ENCODE data around the gene ITM2B. TPM values are rescaled to one million over a fixed set of nuclear protein-coding genes. Genes with fewer than 3 reads are reported as not detected.

The ITM2B gene
- total RNA-seq, 1 experiment from 2014 or later = 232 TPM

- no peak for DNase-seq (ENCODE audit: low read depth)
These were observed 25.4 kb downstream of the ITM2B start for GRCh38 chr13:48258430-48258829.

DNA sequence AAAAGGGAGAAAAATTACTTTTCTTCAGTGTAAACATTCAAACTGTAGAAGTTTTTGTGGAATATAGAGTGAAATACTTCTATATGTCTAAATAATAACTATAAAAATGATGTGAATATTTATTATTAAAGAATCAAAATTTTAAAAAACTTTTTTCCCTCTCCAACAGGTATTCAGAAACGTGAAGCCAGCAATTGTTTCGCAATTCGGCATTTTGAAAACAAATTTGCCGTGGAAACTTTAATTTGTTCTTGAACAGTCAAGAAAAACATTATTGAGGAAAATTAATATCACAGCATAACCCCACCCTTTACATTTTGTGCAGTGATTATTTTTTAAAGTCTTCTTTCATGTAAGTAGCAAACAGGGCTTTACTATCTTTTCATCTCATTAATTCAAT is 28.0 kb downstream of the ITM2B start:
- no peak for DNase-seq (ENCODE audit: low read depth)

DNA sequence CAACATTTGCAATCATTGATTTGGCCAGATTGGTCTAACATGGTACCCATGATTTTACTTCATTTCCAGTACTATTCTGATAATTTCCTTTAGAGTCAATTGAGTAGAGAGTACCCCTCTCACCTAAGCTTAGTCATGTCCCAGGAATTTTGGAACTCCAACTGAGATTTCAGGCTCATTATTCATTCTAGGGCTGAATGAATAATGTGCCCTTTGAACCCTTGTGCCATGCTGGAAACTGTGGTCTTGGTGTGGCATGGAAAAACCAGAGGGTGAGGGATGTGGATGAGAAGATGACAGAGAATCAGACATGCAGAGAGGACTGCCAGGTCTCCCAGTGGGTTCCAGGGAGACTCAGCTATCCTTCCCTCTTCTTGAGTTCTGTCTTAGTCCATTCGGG is 30.2 kb downstream of the ITM2B start:
- peak; percentile 3 for DNase-seq (ENCODE audit: low read depth)

DNA sequence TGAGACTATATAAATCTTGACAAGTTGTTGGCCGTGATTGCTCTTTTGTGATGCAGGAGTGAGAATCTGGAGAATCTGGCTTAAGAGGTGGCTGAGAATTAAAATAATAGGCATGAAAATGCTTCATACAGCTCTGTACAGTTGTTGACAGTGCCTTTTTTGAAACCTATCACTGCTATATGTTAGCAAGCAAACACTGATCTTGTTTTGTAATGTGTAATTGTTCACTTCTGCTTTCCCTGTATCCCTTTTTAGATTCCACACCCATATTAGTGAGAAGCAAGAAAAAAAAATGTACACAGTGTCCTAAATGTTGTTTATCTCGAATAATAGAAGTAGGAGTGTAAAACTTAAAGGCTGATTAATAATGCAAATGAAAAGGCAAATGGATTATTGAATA is 31.1 kb downstream of the ITM2B start:
- DNase-seq (ENCODE audit: low read depth) = no peak

DNA sequence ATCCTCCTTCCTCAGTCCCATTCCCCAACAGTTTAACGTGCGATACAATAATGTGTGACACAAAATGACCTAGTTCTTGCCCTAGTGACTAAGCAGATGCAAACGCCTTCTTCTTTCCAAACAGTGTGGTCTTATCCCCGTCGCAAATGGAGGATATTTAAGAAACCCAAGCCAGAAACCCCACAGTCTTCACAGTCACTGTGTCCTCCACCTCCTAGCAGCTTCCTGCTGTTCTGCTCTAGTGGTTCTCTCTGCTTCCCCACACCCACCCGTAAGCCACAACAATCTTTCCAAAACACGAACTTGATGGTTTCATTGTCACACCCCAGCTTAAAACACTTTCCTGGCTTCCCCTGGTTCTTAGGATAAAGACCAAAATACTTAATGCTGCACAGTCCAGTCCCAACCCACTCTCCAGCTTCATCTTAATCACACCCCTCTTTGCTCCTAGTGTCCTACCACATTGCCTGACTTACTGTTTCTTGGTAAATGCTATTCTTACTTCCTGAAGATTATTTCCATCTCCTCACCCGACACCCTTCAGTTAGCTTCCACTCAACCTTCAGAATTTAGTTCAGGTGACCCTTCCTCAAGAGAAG is 32.3 kb downstream of the ITM2B start:
- no peak for DNase-seq (ENCODE audit: low read depth)

GRCh38 chr13:48266150-48266549 is 33.1 kb downstream of the ITM2B start:
- no peak for DNase-seq (ENCODE audit: low read depth)

DNA sequence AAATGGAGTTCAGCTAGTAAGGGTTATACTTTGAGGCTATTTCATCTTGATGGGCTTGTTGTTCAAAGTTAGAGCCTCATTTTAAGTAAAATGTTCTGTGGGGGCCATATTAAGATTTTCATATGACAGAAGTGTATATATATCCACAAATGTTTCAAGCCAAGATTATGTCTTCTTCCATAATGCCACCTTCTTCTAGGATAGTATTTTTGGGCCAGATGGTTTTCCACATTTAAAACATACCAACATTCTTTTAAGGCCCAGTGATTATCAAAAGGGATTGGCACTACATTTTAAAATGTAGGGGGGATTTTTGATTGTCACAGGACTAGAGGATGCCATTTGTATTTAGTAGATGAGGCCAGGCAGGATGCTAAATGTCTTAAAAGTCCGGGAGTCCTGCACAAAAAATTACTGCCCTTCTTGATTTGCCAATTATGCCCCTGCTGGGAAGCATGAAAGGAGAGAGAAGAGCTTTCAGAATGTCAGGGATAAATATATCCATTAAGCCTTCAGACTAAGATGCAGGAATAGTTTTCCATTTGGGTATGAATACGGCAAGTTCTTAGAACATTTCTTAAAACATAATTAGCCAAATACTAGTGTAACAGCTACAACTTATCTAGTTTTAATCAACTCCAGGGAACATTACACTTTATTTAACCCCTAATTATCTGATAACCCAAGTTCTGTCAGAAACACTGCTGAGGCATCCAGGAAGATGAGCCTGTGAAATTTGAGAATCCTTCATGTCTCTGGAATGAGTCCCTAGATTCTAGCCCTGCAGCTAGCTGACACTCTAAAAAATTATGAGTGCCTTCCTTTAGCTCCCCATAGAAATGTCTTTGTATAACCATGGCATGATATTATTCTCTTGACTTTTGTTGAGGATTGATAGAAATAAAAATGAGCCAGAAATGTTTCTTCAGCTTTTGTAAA is 34.0 kb downstream of the ITM2B start:
- peak; percentile 5 for DNase-seq (ENCODE audit: low read depth)

DNA sequence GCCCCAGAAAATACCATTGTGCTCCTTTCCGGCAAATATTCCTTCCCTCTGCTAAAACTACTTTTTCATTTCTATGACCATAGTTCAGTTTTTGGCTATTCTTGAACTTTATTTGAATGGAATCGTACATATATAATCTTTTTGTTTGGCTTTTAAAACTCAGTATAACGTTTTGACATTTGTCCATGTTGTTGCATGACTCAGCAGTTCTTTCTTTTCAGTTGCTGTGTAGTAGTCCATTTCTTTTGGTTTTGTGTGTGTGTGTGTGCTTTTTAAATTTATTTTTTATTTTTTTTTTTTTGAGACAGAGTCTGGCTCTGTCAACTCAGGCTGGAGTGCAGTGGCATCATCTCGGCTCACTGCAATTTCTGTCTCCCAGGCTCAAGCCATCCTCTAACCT is 35.0 kb downstream of the ITM2B start:
- DNase-seq (ENCODE audit: low read depth) = no peak

GRCh38 chr13:48273346-48273745 is 40.3 kb downstream of the ITM2B start:
- no peak for DNase-seq (ENCODE audit: low read depth)

- DNase-seq (ENCODE audit: low read depth) = no peak
These were observed 42.5 kb downstream of the ITM2B start for GRCh38 chr13:48275507-48275906.

GRCh38 chr13:48278806-48279205 is 45.8 kb downstream of the ITM2B start:
- DNase-seq (ENCODE audit: low read depth) = no peak

GRCh38 chr13:48281556-48281955 is 48.5 kb downstream of the ITM2B start:
- DNase-seq (ENCODE audit: low read depth) = no peak

- DNase-seq (ENCODE audit: low read depth) = peak; percentile 35
These were observed 58.7 kb downstream of the ITM2B start for GRCh38 chr13:48291730-48292129.

GRCh38 chr13:48292650-48293049 is 59.6 kb downstream of the ITM2B start:
- DNase-seq (ENCODE audit: low read depth) = no peak

- no peak for DNase-seq (ENCODE audit: low read depth)
These were observed 61.6 kb downstream of the ITM2B start for GRCh38 chr13:48294653-48295052.

GRCh38 chr13:48295271-48295670 is 62.3 kb downstream of the ITM2B start:
- DNase-seq (ENCODE audit: low read depth) = no peak

- DNase-seq (ENCODE audit: low read depth) = no peak
These were observed 63.5 kb downstream of the ITM2B start for GRCh38 chr13:48296528-48296927.

- DNase-seq (ENCODE audit: low read depth) = no peak
These were observed 64.3 kb downstream of the ITM2B start for GRCh38 chr13:48297131-48297786.

DNA sequence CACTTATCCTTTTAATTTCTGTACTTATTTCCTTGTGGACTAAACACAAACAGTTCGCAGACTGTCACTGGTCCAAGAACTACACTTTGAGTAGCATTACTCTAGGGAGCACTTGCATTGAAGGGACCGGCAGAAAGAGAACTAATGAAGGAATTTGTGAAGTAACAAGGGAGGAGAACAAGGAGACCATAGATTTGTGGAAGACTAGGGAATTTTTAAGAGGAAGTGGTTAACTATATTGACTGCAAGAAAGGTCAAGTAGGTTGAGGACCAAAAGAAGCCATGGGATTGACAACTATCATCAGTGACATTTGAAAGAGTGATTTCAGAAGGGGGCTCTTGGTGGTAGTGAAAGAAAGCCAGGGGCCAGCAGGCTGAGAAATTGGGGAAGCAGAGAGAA is 66.6 kb downstream of the ITM2B start:
- no peak for DNase-seq (ENCODE audit: low read depth)

GRCh38 chr13:48302871-48303358 is 69.9 kb downstream of the ITM2B start:
- no peak for DNase-seq (ENCODE audit: low read depth)

- peak; percentile 91 for DNase-seq (ENCODE audit: low read depth)
These were observed 70.5 kb downstream of the ITM2B start, which contains the start of gene RB1 for GRCh38 chr13:48303359-48304142. RB1 (plus strand) TSS chr13:48303751; CDS start chr13:48303913, 162 bp downstream.
